Mesenchymal stem cell (in vitro differentiated cells and primary cell): ENCODE measurements around the gene PALMD.
A peak's percentile ranks its signal among the peaks of the same experiment; 100 is the strongest.

Experiments
- DNase-seq: peaks from one replicate; pipeline ENCODE4 v3.0.0-alpha.2; 2013
- H2AFZ ChIP-seq: one replicate; pipeline ENCODE4 v1.6.1; 2013; ENCODE audit warnings: low read depth, mild to moderate bottlenecking, control low read depth, inconsistent platforms, low read length, moderate library complexity
- H2AK5ac ChIP-seq: 2 replicates; pipeline ENCODE4 v1.6.1; 2013; ENCODE audit warnings: low read length, moderate library complexity, mild to moderate bottlenecking, inconsistent platforms; ENCODE audit not compliant: severe bottlenecking
- H2BK120ac ChIP-seq: one replicate; pipeline ENCODE4 v1.6.1; 2013; ENCODE audit warnings: low read depth, mild to moderate bottlenecking, inconsistent platforms, low read length, moderate library complexity
- H2BK12ac ChIP-seq, 2 experiments: one replicate each; pipeline ENCODE4 v1.6.1; 2013; ENCODE audit warnings: inconsistent platforms in 2 of 2, low read length in 2 of 2, mild to moderate bottlenecking in 2 of 2, moderate library complexity in 2 of 2, control low read depth in 1 of 2
- H2BK15ac ChIP-seq: one replicate; pipeline ENCODE4 v1.6.1; 2013; ENCODE audit warnings: mild to moderate bottlenecking, low read depth, inconsistent platforms; ENCODE audit not compliant: poor library complexity, severe bottlenecking
- H2BK5ac ChIP-seq: 2 replicates; pipeline ENCODE4 v1.6.1; 2013; ENCODE audit warnings: low read depth, mild to moderate bottlenecking, low read length, control low read depth, inconsistent platforms; ENCODE audit not compliant: poor library complexity, severe bottlenecking
- H3K14ac ChIP-seq, 2 experiments: one replicate each; pipeline ENCODE4 v1.6.1; 2013; ENCODE audit warnings: inconsistent platforms in 2 of 2, low read length in 2 of 2, control low read depth in 1 of 2, mild to moderate bottlenecking in 1 of 2, moderate library complexity in 1 of 2
- H3K18ac ChIP-seq, 2 experiments: one replicate each; pipeline ENCODE4 v1.6.1; 2013; ENCODE audit warnings: inconsistent platforms in 2 of 2, low read length in 2 of 2, control low read depth in 1 of 2, low read depth in 1 of 2, mild to moderate bottlenecking in 1 of 2
- H3K23ac ChIP-seq, 2 experiments: one replicate each; pipeline ENCODE4 v1.6.1; 2013; ENCODE audit warnings: inconsistent platforms in 2 of 2, low read length in 2 of 2, mild to moderate bottlenecking in 2 of 2, moderate library complexity in 2 of 2, control low read depth in 1 of 2
- H3K27ac ChIP-seq: 2 replicates; pipeline ENCODE4 v1.5.1; 2013; ENCODE audit warnings: mild to moderate bottlenecking, moderate library complexity, low read length, control low read depth, inconsistent platforms; ENCODE audit not compliant: poor library complexity, severe bottlenecking
- H3K27me3 ChIP-seq, 2 experiments: 2 replicates each; pipeline versions ENCODE4 v1.6.1 to v1.7.0; 2013; ENCODE audit warnings: low read length in 2 of 2, mild to moderate bottlenecking in 2 of 2, moderate library complexity in 2 of 2, control low read depth in 1 of 2, inconsistent platforms in 1 of 2; ENCODE audit not compliant: control insufficient read depth in 1 of 2, insufficient read depth in 1 of 2
- H3K36me3 ChIP-seq, 2 experiments: 2 replicates each; pipeline versions ENCODE4 v1.6.1 to v1.7.0; 2013; ENCODE audit warnings: low read length in 2 of 2, control low read depth in 1 of 2, inconsistent platforms in 1 of 2, low read depth in 1 of 2, mild to moderate bottlenecking in 1 of 2; ENCODE audit not compliant: insufficient read depth in 2 of 2, control insufficient read depth in 1 of 2
- H3K4ac ChIP-seq, 2 experiments: one replicate each; pipeline ENCODE4 v1.6.1; 2013; ENCODE audit warnings: inconsistent platforms in 2 of 2, low read length in 2 of 2, mild to moderate bottlenecking in 2 of 2, moderate library complexity in 2 of 2, control low read depth in 1 of 2, low read depth in 1 of 2
- H3K4me1 ChIP-seq: 2 replicates; pipeline ENCODE4 v1.6.1; 2013; ENCODE audit warnings: low read depth, low read length, control low read depth; ENCODE audit not compliant: control insufficient read depth, insufficient read depth
- H3K4me2 ChIP-seq: 2 replicates; pipeline ENCODE4 v1.6.1; 2013; ENCODE audit warnings: low read length, mild to moderate bottlenecking, inconsistent platforms; ENCODE audit not compliant: poor library complexity, severe bottlenecking
- H3K4me3 ChIP-seq, 2 experiments: 2 replicates each; pipeline versions ENCODE4 v1.5.1 to v1.7.0; 2013; ENCODE audit warnings: low read length in 2 of 2, mild to moderate bottlenecking in 2 of 2, control low read depth in 1 of 2, low read depth in 1 of 2; ENCODE audit not compliant: insufficient read depth in 1 of 2
- H3K79me1 ChIP-seq: replicated peaks from 2 replicates; pipeline ENCODE4 v1.6.1; 2013; ENCODE audit warnings: mild to moderate bottlenecking, control low read depth, low read length, inconsistent platforms; ENCODE audit not compliant: poor library complexity, severe bottlenecking
- H3K9ac ChIP-seq: 2 replicates; pipeline ENCODE4 v1.7.0; 2013; ENCODE audit warnings: mild to moderate bottlenecking, low read length, moderate library complexity
- H3K9me3 ChIP-seq: 2 replicates; pipeline ENCODE4 v1.7.0; 2013; ENCODE audit warnings: mild to moderate bottlenecking, low read length; ENCODE audit not compliant: control insufficient read depth
- H4K8ac ChIP-seq: one replicate; pipeline ENCODE4 v1.6.1; 2013; ENCODE audit warnings: inconsistent platforms, mild to moderate bottlenecking, low read length, moderate library complexity
- H4K91ac ChIP-seq: one replicate; pipeline ENCODE4 v1.6.1; 2013; ENCODE audit warnings: mild to moderate bottlenecking, low read length, inconsistent platforms
- WGBS: methylation state at CpG from one replicate; pipeline ENCODE4 v1.1.7; 2013; ENCODE audit warnings: mixed read lengths; 5-methylcytosine and 5-hydroxymethylcytosine counted together

Gene PALMD

DNA sequence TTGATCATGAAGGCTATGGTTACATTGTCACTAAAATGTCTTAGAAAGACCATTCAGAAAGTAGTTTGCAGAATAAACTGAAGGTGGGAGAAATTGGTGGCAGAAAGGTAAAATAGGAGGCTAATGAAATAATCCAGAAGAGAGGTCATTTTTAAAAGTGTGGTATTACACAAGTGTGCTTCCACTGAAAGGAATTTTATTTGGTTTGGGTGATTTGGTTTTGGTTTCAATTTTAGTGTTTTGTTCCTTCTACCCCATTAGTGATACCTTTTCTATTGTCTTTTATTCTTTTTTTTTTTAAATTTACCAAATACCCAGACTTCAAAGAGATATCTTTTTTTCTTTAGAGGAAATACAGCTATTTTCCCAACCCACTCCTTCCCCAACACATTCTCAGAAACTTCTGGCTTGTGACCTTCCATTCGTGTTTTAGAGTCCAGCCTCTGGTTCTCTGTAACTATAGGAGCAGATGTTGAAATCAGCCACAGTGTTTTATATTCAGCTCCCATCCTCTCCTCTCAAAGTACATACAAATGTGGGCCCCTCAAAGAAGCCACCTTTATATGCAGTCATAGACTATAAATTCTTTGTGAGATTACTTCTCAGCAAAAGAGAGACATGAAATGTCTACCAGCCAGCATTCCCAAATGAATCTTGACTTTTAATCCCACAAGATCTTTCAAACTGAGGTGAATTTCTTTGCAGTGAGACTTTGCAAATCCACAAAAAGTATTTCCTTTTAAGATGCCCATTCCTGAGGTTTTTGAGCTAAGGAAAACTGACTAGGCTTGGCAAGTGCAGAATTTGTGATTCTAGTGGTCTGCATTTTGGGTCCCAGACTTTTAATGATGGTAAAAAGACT lies 42.0 kb upstream of the PALMD start:
- no peak overlapping the region for H2BK120ac ChIP-seq
- H3K23ac ChIP-seq, result no peak overlapping the region
- H2BK5ac ChIP-seq, result no peak overlapping the region
- no peaks in the 10 kb centered on the region for H3K79me1 ChIP-seq
- H2BK12ac ChIP-seq, result no peak overlapping the region
- H3K18ac ChIP-seq, result no peak overlapping the region
- H3K4me2 ChIP-seq, result no peak overlapping the region
- no peak overlapping the region for H3K4ac ChIP-seq
- H3K4me3 ChIP-seq, result peak overlapping the region in 1 of 2 experiments; percentile 53
- no peak overlapping the region for H2AK5ac ChIP-seq
- H3K9ac ChIP-seq, result peak overlapping the region; percentile 82
- 90% methylated on average over 1 of the region's 1 CpG for WGBS
- H4K8ac ChIP-seq, result no peak overlapping the region
- H2AFZ ChIP-seq, result no peak overlapping the region
- peaks cover 10% of the 10 kb centered on the region for H3K9me3 ChIP-seq
- H3K27ac ChIP-seq, result peak overlapping the region; percentile 38
- no peak overlapping the region for H4K91ac ChIP-seq
- no peaks in the 10 kb centered on the region for H3K36me3 ChIP-seq
- H3K4me1 ChIP-seq, result peaks cover 2% of the 10 kb centered on the region
- H3K14ac ChIP-seq, result no peak overlapping the region
- H2BK15ac ChIP-seq, result no peak overlapping the region
- no peaks in the 10 kb centered on the region for H3K27me3 ChIP-seq
- peak; percentile 15 for DNase-seq

GRCh38 chr1:99606306-99606705 lies 39.6 kb upstream of the PALMD start:
- Histone ChIP-seq H3K79me1 (no peaks in the 10 kb centered on the region), H2BK5ac (no peak overlapping the region), H3K4me2 (no peak overlapping the region), H2BK120ac (no peak overlapping the region), H3K4me1 (no peaks in the 10 kb centered on the region), H3K27ac (no peak overlapping the region), H3K9ac (no peak overlapping the region), H3K27me3 (no peaks in the 10 kb centered on the region), H3K9me3 (peaks cover 10% of the 10 kb centered on the region), H2BK12ac (no peak overlapping the region), H2AFZ (no peak overlapping the region), H3K4ac (no peak overlapping the region), H3K23ac (no peak overlapping the region), H4K8ac (no peak overlapping the region), H4K91ac (no peak overlapping the region), H3K18ac (no peak overlapping the region), H3K36me3 (no peaks in the 10 kb centered on the region), H3K14ac (no peak overlapping the region), H3K4me3 (no peak overlapping the region), H2BK15ac (no peak overlapping the region), H2AK5ac (no peak overlapping the region)
- no peak for DNase-seq
- 96% methylated on average over 1 of the region's 2 CpGs for WGBS

DNA sequence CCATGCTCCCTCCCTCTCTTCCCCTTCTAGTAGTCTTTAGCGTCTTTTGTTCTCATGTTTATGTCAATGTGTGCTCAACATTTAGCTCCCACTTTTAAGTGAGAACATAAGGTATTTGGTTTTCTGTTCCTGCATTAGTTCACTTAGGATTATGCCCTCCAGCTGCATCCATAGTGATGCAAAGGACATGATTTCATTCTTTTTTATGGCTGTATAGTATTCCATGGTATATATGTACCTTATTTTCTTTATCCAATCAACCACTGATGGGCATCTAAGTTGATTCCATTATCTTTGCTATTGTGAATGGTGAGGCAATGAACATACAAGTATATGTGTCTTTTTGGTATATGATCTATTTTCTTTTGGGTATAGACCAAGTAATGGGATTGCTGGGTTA lies 38.3 kb upstream of the PALMD start:
- no peak overlapping the region for H4K8ac ChIP-seq
- H3K14ac ChIP-seq, result no peak overlapping the region
- H3K27ac ChIP-seq, result no peak overlapping the region
- H3K36me3 ChIP-seq, result no peaks in the 10 kb centered on the region
- H3K9me3 ChIP-seq, result peaks cover 10% of the 10 kb centered on the region
- no peak overlapping the region for H2BK12ac ChIP-seq
- H3K4me2 ChIP-seq, result no peak overlapping the region
- no peak overlapping the region for H3K23ac ChIP-seq
- WGBS, result 100% methylated on average over 1 of the region's 1 CpG
- no peaks in the 10 kb centered on the region for H3K4me1 ChIP-seq
- no peak overlapping the region for H3K4me3 ChIP-seq
- no peak overlapping the region for H3K4ac ChIP-seq
- no peak overlapping the region for H3K9ac ChIP-seq
- no peak for DNase-seq
- no peaks in the 10 kb centered on the region for H3K27me3 ChIP-seq
- H2BK15ac ChIP-seq, result no peak overlapping the region
- no peak overlapping the region for H2AK5ac ChIP-seq
- H2BK120ac ChIP-seq, result no peak overlapping the region
- H2BK5ac ChIP-seq, result no peak overlapping the region
- H3K79me1 ChIP-seq, result no peaks in the 10 kb centered on the region
- H2AFZ ChIP-seq, result no peak overlapping the region
- H4K91ac ChIP-seq, result no peak overlapping the region
- H3K18ac ChIP-seq, result no peak overlapping the region

GRCh38 chr1:99608058-99608457 lies 37.9 kb upstream of the PALMD start:
- Histone ChIP-seq H2BK12ac (no peak overlapping the region), H3K79me1 (no peaks in the 10 kb centered on the region), H3K27ac (no peak overlapping the region), H3K27me3 (no peaks in the 10 kb centered on the region), H3K14ac (no peak overlapping the region), H3K23ac (no peak overlapping the region), H3K4ac (no peak overlapping the region), H3K36me3 (no peaks in the 10 kb centered on the region), H3K4me2 (no peak overlapping the region), H4K91ac (no peak overlapping the region), H3K9ac (no peak overlapping the region), H2AFZ (no peak overlapping the region), H3K4me1 (no peaks in the 10 kb centered on the region), H2BK120ac (no peak overlapping the region), H3K4me3 (no peak overlapping the region), H3K18ac (no peak overlapping the region), H2BK15ac (no peak overlapping the region), H2BK5ac (no peak overlapping the region), H3K9me3 (peaks cover 10% of the 10 kb centered on the region), H4K8ac (no peak overlapping the region), H2AK5ac (no peak overlapping the region)
- WGBS, result 90% methylated on average over 2 of the region's 2 CpGs
- DNase-seq, result no peak
